NCI-H1105 (cell line): ENCODE data around the gene STAT5A.
A peak's percentile ranks its signal among the peaks of the same experiment; 100 is the strongest.

ENCODE experiments used
- DNase-seq: peaks from one replicate; lab custom pipeline; 2025; lab: John Stamatoyannopoulos, UW

Gene STAT5A

GRCh38 chr17:42268236-42268635 is 20.1 kb upstream of the STAT5A start:
- DNase-seq, result no peak

- DNase-seq, result no peak
These were observed 18.1 kb upstream of the STAT5A start for GRCh38 chr17:42270170-42270535.

GRCh38 chr17:42270596-42270995 is 17.7 kb upstream of the STAT5A start:
- no peak for DNase-seq

GRCh38 chr17:42271006-42271778 is 17.1 kb upstream of the STAT5A start:
- DNase-seq, result no peak

GRCh38 chr17:42271779-42272035 is 16.6 kb upstream of the STAT5A start:
- no peak for DNase-seq

GRCh38 chr17:42272162-42272907 is 16.0 kb upstream of the STAT5A start:
- no peak for DNase-seq

- DNase-seq, result no peak
These were observed 14.6 kb upstream of the STAT5A start for GRCh38 chr17:42273474-42274252.

GRCh38 chr17:42274253-42274542 is 14.1 kb upstream of the STAT5A start:
- no peak for DNase-seq

GRCh38 chr17:42274812-42275526 is 13.3 kb upstream of the STAT5A start:
- no peak for DNase-seq

- DNase-seq, result no peak
These were observed 12.6 kb upstream of the STAT5A start for GRCh38 chr17:42275527-42276358.

- DNase-seq, result peak; percentile 47
These were observed 12.0 kb upstream of the STAT5A start, which contains the start of gene STAT5B for GRCh38 chr17:42276359-42276608. STAT5B (minus strand) TSS chr17:42276391; CDS start chr17:42232127, 44,264 bp downstream.

- DNase-seq, result no peak
These were observed 11.5 kb upstream of the STAT5A start for GRCh38 chr17:42276609-42277341.

- DNase-seq, result no peak
These were observed 11.0 kb upstream of the STAT5A start for GRCh38 chr17:42277342-42277712.

GRCh38 chr17:42279776-42280630 is 8.3 kb upstream of the STAT5A start:
- DNase-seq, result no peak

GRCh38 chr17:42281571-42282096 is 6.7 kb upstream of the STAT5A start:
- peak; percentile 90 for DNase-seq

- no peak for DNase-seq
These were observed 5.7 kb upstream of the STAT5A start for GRCh38 chr17:42282478-42283080.

- no peak for DNase-seq
These were observed 4.9 kb upstream of the STAT5A start for GRCh38 chr17:42283241-42284023.

- no peak for DNase-seq
These were observed 4.3 kb upstream of the STAT5A start for GRCh38 chr17:42284024-42284369.

GRCh38 chr17:42284566-42284965 is 3.7 kb upstream of the STAT5A start:
- DNase-seq, result no peak
